ENCODE measurements around the gene FAF2. TPM values are rescaled to one million over a fixed set of nuclear protein-coding genes. Genes with fewer than 3 reads are reported as not detected.
"Not testable (repeated sequence)": the region's sequence is repeated elsewhere in the genome, so short reads cannot be mapped to it uniquely, and the experiment has no call there.

Gene FAF2
- total RNA-seq, 4 donors from 2014 or later: 12.3 to 47.8 (median 32.5) TPM

- Histone ChIP-seq H3K4me3 (no peak overlapping the region), H3K9me3 (no peaks in the 10 kb centered on the region), H3K27ac (no peak overlapping the region), H3K36me3 (no peaks in the 10 kb centered on the region), H3K27me3 (no peaks in the 10 kb centered on the region), H3K4me1 (no peaks in the 10 kb centered on the region)
- intact Hi-C loops (cut with DNase I; ENCODE audit: low total_unique reads): no loop called here
- DNase-seq: no peak
- no peak for TF ChIP-seq CTCF (IDR thresholded peaks at IDR 0.05)
- no peak for TF ChIP-seq POLR2A (IDR thresholded peaks at IDR 0.05)
These were observed 37.0 kb downstream of the FAF2 start for GRCh38 chr5:176485176-176485575.

GRCh38 chr5:176486189-176486757, 38.1 kb downstream of the FAF2 start:
- Histone ChIP-seq H3K27me3 (no peaks in the 10 kb centered on the region), H3K4me1 (no peaks in the 10 kb centered on the region), H3K36me3 (no peaks in the 10 kb centered on the region), H3K27ac (no peak overlapping the region), H3K9me3 (no peaks in the 10 kb centered on the region), H3K4me3 (no peak overlapping the region)
- intact Hi-C loops (cut with DNase I; ENCODE audit: low total_unique reads): no loop called here
- no peak for DNase-seq
- TF ChIP-seq POLR2A (IDR thresholded peaks at IDR 0.05) (no peak), CTCF (IDR thresholded peaks at IDR 0.05) (no peak)

- H3K9me3 ChIP-seq; H3K27ac ChIP-seq; intact Hi-C loops (cut with DNase I; ENCODE audit: low total_unique reads); H3K4me3 ChIP-seq; H3K27me3 ChIP-seq; DNase-seq; H3K4me1 ChIP-seq; H3K36me3 ChIP-seq: not testable (repeated sequence)
These were observed 39.0 kb downstream of the FAF2 start for GRCh38 chr5:176487160-176487559.

GRCh38 chr5:176489077-176489476, 40.9 kb downstream of the FAF2 start:
- no peak for TF ChIP-seq CTCF (IDR thresholded peaks at IDR 0.05)
- TF ChIP-seq POLR2A (IDR thresholded peaks at IDR 0.05): no peak
- Histone ChIP-seq H3K36me3 (no peaks in the 10 kb centered on the region), H3K27me3 (no peaks in the 10 kb centered on the region), H3K4me3 (no peak overlapping the region), H3K27ac (no peak overlapping the region), H3K4me1 (no peaks in the 10 kb centered on the region), H3K9me3 (no peaks in the 10 kb centered on the region)
- intact Hi-C loops (cut with DNase I; ENCODE audit: low total_unique reads): no loop called here
- DNase-seq: no peak

- H3K9me3 ChIP-seq: no peaks in the 10 kb centered on the region
- DNase-seq: no peak
- H3K4me3 ChIP-seq: no peak overlapping the region
- H3K27me3 ChIP-seq: no peaks in the 10 kb centered on the region
- intact Hi-C loops (cut with DNase I; ENCODE audit: low total_unique reads): no loop called here
- TF ChIP-seq CTCF (IDR thresholded peaks at IDR 0.05) (no peak), POLR2A (IDR thresholded peaks at IDR 0.05) (no peak)
- H3K27ac ChIP-seq: no peak overlapping the region
- H3K36me3 ChIP-seq: no peaks in the 10 kb centered on the region
- no peaks in the 10 kb centered on the region for H3K4me1 ChIP-seq
These were observed 42.1 kb downstream of the FAF2 start for GRCh38 chr5:176490301-176490700.

- Histone ChIP-seq H3K27me3 (no peaks in the 10 kb centered on the region), H3K27ac (no peak overlapping the region), H3K9me3 (no peaks in the 10 kb centered on the region), H3K4me3 (no peak overlapping the region), H3K4me1 (no peaks in the 10 kb centered on the region), H3K36me3 (no peaks in the 10 kb centered on the region)
- DNase-seq: no peak
- TF ChIP-seq POLR2A (IDR thresholded peaks at IDR 0.05): no peak
- no peak for TF ChIP-seq CTCF (IDR thresholded peaks at IDR 0.05)
- intact Hi-C loops (cut with DNase I; ENCODE audit: low total_unique reads): no loop called here
These were observed 42.9 kb downstream of the FAF2 start for GRCh38 chr5:176491101-176491502.
